HG03135 (cell line): ENCODE data around the gene DUSP22.
A peak's percentile ranks its signal among the peaks of the same experiment; 100 is the strongest.
"Not testable (repeated sequence)": the region's sequence is repeated elsewhere in the genome, so short reads cannot be mapped to it uniquely, and the experiment has no call there.

Experiments
- ATAC-seq: cut with Tn5 transposase; IDR thresholded peaks from one replicate; pipeline ENCODE4 v1.9.1; 2021; ENCODE audit warnings: mild to moderate bottlenecking, moderate library complexity; ENCODE audit not compliant: unreplicated experiment

Gene DUSP22

GRCh38 chr6:322940-323729 lies 30.8 kb downstream of the DUSP22 start:
- ATAC-seq: no peak

DNA sequence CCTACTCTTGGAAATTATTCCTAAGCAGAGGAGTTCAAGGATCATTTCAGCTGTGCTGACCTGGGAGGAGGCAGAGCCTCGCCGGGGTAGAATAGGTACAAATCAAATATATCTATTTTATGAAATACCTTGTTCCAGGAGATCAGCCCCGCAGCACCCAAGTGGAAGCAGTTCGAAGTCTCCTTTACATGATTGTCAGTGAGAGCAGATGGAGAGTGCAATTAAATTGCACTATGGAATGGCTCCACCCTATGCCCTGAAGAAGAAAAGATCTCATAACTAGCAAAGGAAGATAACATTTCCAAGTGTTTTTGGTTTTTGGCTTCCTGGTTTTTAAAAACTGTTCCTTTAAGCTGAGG lies 31.4 kb downstream of the DUSP22 start:
- no peak for ATAC-seq

- no peak for ATAC-seq
Observed at GRCh38 chr6:324116-324728, 31.9 kb downstream of the DUSP22 start.

DNA sequence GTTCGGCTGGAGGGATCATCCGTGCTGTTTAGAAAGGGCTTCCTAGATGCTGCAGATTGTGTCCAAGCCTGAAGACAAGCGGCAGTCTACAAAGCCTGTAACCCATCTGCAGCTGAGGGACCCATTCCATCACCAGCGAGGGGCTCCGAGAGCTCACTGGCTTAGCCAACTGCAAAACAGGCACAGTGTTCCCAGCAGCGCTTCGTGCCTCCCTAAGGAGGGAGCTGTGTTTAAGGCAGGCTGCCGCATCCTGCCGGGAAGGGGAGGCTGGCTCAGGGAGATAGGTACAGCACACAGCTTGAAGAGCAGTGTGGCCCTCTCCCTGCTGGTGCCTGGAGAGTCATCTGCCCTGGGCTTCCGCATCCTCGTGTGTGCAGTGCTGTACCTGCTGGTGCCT lies 32.4 kb downstream of the DUSP22 start:
- ATAC-seq: no peak

DNA sequence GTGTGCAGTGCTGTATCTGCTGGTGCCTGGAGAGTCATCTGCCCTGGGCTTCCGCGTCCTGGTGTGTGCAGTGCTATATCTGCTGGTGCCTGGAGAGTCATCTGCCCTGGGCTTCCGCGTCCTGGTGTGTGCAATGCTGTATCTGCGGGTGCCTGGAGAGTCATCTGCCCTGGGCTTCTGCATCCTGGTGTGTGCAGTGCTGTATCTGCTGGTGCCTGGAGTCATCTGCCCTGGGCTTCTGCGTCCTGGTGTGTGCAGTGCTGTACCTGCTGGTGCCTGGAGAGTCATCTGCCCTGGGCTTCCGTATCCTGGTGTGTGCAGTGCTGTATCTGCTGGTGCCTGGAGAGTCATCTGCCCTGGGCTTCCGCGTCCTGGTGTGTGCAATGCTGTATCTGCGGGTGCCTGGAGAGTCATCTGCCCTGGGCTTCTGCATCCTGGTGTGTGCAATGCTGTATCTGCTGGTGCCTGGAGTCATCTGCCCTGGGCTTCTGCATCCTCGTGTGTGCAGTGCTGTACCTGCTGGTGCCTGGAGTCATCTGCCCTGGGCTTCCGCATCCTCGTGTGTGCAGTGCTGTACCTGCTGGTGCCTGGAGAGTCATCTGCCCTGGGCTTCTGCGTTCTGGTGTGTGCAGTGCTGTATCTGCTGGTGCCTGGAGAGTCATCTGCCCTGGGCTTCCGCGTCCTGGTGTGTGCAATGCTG lies 33.0 kb downstream of the DUSP22 start:
- not testable (repeated sequence) for ATAC-seq

- ATAC-seq: not testable (repeated sequence)
Observed at GRCh38 chr6:326066-326465, 33.8 kb downstream of the DUSP22 start.

- ATAC-seq: no peak
Observed at GRCh38 chr6:326896-327537, 34.7 kb downstream of the DUSP22 start.

- peak; percentile 0 for ATAC-seq
Observed at GRCh38 chr6:327538-328116, 35.3 kb downstream of the DUSP22 start.

GRCh38 chr6:328136-328670 lies 35.9 kb downstream of the DUSP22 start:
- peak; percentile 70 for ATAC-seq

DNA sequence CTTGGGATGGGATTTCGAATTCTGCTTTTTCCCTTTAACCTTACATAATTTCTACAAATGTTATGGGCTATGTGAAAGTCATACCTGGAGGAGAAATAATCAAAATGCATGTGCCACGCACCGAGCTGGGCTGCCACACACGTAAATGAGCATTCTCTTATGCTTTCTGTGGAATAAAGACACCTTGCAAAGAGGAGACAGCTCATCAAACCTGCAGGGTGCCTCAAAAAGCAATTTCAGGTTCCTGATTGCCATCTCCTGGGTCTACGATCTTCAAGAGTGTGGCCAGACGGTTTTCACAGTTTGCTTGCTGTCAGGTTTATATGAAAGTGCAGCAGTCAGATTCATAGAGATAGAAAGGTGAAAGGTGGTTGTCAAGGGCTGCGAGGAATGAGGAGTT lies 36.6 kb downstream of the DUSP22 start:
- ATAC-seq: no peak

DNA sequence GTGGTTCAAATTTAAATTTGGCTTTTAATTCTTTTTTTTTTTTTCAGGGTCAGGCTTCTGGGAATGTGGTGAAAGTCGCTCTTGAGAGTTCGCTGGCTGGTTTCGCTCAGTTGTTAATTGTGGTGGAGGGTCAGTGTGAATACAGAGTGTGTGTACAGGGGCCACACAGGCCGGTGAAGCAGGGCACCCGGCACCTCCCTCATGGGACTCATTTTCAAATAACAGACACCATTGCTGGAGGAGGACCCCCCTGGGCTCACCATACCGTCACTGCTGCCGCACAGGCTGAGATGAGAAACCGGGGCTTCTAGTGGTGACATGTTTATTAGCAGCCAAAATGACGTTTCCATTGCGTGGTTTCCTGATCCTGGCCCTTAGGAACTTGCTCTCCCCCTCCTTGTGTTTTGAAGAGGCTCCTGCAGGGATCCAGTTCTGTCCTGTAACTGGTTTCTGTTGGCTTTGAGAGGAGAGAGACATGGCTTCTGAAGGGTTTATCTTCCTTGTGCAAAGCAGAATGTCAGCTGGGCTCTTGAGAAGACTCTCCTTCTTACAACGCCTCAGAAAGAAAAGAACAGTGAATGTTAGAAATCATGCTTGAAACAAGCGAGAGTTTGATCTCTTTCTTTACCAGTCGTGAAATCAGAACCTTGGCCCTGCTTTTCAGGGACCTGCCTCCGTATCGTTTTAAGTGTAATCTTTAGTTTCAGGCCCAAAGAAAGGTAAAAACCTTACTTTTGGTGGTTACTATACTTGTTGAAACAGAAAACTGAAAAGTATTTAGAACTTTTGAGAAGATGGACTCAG lies 37.8 kb downstream of the DUSP22 start:
- no peak for ATAC-seq

- no peak for ATAC-seq
Observed at GRCh38 chr6:330948-331347, 38.7 kb downstream of the DUSP22 start.

GRCh38 chr6:331622-332521 lies 39.6 kb downstream of the DUSP22 start:
- peak; percentile 46 for ATAC-seq

- ATAC-seq: no peak
Observed at GRCh38 chr6:332671-333070, 40.4 kb downstream of the DUSP22 start.

DNA sequence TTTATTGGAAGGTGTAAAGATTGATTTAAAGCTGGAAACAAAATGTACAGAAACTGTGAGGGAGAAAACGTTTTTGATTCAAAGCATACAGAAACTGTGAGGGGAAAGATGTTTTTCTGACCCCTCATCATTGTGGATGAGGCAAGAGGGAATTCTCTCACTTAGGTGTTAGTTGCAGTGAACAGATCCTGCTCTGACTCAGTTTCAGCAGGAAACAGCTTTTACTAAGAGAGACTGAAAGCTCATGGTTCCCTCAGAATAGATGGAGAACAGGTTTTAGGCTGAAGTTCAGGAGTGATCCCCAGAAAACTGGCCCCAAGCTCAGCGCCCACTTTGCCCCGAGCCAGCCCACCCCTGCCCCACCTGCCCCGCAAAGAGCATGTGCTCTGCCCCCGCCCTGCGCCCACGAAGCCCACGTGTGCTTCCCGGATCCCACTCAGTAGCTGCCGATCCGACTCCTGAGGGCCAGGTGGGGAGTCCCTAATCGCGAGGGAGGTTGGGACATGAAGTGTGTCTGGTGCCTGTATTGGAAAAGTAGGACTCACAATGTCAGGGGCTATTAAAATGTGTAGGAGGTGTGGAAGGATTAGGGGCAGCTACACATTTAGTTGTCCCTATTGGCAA lies 41.2 kb downstream of the DUSP22 start:
- ATAC-seq: no peak

- no peak for ATAC-seq
Observed at GRCh38 chr6:334536-335510, 42.5 kb downstream of the DUSP22 start.

GRCh38 chr6:335572-335971 lies 43.3 kb downstream of the DUSP22 start:
- ATAC-seq: no peak
